ENCODE measurements around the gene TMEM176B. TPM values are rescaled to one million over a fixed set of nuclear protein-coding genes. Genes with fewer than 3 reads are reported as not detected.

TMEM176B gene
- total RNA-seq (2014; rRNA removed; shearing (Covaris generic)): not detected in 2 replicates

DNA sequence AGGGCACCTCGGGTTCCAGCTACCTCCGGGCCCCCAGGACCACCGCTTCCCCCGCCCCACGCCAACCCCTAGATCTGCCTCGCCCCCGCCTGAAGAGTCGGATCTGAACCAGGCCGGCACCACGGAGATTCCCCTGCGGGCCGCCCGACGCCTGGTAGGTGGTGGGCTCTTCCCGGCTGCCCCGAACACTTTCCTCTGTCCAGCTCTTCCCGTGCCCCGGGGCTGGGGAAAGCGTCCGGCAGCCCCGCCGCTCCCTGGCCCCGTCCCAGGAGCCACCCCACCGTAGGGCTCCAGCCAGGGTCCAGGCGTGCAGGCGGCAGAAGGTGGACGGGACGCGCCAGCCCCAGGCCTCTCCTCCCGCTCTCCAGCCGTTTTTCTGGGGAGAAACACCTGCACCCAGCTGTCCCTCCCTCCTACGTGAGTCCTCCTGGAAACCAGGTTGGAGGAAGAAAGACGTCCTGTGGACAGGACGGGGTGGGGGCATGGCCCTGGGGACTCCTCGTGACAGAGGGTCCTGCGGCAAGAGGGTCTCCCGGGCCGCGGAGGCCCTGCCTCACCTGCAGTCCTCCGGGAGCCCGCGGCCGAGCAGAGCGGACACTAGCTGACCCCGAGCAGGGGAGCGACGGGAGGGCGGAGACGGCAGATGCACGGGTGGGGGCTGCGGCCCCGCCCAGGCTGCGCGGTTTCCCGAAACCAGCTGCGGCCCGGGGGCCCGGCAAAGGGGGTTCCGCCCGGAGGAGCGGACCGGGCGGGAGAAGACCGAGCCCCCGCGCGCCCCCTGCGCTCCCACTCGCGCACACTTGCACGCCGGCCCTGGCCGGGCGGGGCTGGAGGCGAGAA is at the start of gene TMEM176B:
Gene TMEM176B (minus strand): TSS at position 624 of the 840 bp plus-strand sequence. CDS start 3,795 bp downstream, outside the sequence.
- Histone ChIP-seq H3K4me3 (no peak within 1 kb of the TSS), H3K9me3 (replicated peaks) (no peaks in the 10 kb centered on the region), H3K27ac (no peak within 1 kb of the TSS), H3K27me3 (peaks cover 3% of the 10 kb centered on the region; the same call in 1 of the 2 replicates), H3K4me1 (no peaks in the 10 kb centered on the region), H3K36me3 (no peaks in the 10 kb centered on the region)
- no peak for DNase-seq

DNA sequence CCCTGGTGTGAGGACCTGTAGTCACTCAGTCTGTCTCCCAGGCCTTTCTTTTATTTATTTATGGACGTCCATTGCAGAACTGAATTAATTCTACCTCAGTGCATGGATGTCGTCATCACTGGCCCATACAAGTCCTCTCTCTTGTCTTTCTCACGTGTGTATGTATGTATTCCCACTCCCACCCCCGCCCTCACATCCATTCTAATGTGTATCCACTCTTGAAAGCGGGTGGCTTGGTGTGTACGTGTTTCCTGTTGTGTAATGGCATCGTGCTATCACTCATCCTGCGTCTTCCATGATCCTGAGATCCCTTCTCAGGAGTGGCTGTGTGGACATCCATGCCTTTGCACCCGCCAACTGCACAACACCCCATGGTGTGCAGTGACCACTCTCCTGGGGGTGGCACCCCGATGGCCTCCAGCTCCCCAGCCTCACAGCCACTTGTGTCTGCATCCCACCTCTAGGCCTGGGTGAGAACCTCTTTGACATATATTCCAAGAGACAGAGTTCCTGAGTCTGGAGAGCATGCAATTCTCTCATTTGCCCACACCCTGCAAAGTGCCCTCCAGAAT is 49.1 kb upstream of the TMEM176B start:
- Histone ChIP-seq H3K4me1 (0 out of 2 replicates have a peak, but pooled peaks cover 2% of the 10 kb centered on the region), H3K4me3 (no peak overlapping the region), H3K27me3 (peaks cover 43% of the 10 kb centered on the region), H3K36me3 (no peaks in the 10 kb centered on the region), H3K9me3 (replicated peaks) (no peaks in the 10 kb centered on the region), H3K27ac (no peak overlapping the region)
- DNase-seq: no peak

GRCh38 chr7:150848561-150849115 is 48.5 kb upstream of the TMEM176B start:
- Histone ChIP-seq H3K9me3 (replicated peaks) (no peaks in the 10 kb centered on the region), H3K4me3 (no peak overlapping the region), H3K4me1 (0 out of 2 replicates have a peak, but pooled peaks cover 2% of the 10 kb centered on the region), H3K27ac (no peak overlapping the region), H3K36me3 (no peaks in the 10 kb centered on the region), H3K27me3 (peaks cover 36% of the 10 kb centered on the region)
- DNase-seq: no peak

DNA sequence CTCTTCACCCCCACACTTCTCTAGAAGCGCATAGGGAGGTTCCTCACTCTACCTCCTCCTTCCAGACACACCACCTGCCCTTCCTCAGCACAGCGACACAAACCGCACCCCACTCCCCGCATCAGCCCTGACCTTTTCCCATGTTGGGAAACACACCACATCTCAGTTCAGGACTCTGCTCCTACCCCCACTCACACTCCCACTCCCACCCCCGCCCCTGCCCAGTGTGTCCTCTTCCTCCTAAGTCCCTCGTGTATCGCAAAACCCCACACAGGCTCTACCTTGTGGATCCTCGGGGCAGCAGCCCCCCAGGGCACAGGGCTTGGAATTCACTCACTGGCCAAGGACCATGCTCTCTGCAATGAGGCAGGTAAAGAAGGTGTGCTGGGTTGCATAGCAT is 47.9 kb upstream of the TMEM176B start:
- no peak overlapping the region for H3K4me3 ChIP-seq
- peaks cover 35% of the 10 kb centered on the region for H3K27me3 ChIP-seq
- H3K4me1 ChIP-seq: 0 out of 2 replicates have a peak, but pooled peaks cover 2% of the 10 kb centered on the region
- no peaks in the 10 kb centered on the region for H3K9me3 ChIP-seq (replicated peaks)
- no peak overlapping the region for H3K27ac ChIP-seq
- DNase-seq: no peak
- H3K36me3 ChIP-seq: no peaks in the 10 kb centered on the region

DNA sequence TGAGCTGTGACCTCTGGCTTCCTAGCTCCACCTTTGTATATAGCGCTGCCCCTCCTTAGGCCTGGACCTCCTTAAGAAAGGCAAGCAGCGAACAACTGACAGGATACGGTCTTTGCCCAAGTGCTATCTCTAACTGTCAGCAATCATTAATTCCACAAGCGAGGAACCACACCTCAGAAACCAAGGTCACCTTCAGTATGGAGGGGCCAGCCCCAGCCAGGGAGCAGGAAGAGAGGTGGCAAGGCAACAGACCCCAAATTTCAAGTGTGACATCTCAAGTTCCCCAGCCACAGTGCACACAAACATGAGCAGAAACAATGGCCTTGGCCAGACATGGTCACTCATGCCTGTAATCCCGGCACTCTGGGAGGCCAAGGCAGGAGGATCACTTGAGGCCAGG is 47.4 kb upstream of the TMEM176B start:
- no peak overlapping the region for H3K4me3 ChIP-seq
- H3K4me1 ChIP-seq: 0 out of 2 replicates have a peak, but pooled peaks cover 2% of the 10 kb centered on the region
- H3K9me3 ChIP-seq (replicated peaks): no peaks in the 10 kb centered on the region
- H3K27ac ChIP-seq: no peak overlapping the region
- H3K36me3 ChIP-seq: no peaks in the 10 kb centered on the region
- peaks cover 31% of the 10 kb centered on the region for H3K27me3 ChIP-seq
- no peak for DNase-seq

- no peaks in the 10 kb centered on the region for H3K36me3 ChIP-seq
- no peak overlapping the region for H3K4me3 ChIP-seq
- H3K4me1 ChIP-seq: 0 out of 2 replicates have a peak, but pooled peaks cover 2% of the 10 kb centered on the region
- DNase-seq: no peak
- peaks cover 22% of the 10 kb centered on the region for H3K27me3 ChIP-seq
- H3K9me3 ChIP-seq (replicated peaks): no peaks in the 10 kb centered on the region
- no peak overlapping the region for H3K27ac ChIP-seq
Measured at GRCh38 chr7:150846291-150847115, 46.3 kb upstream of the TMEM176B start.

- peak; percentile 17 to 32 for DNase-seq
- 0 out of 2 replicates have a peak, but pooled peaks cover 2% of the 10 kb centered on the region for H3K4me1 ChIP-seq
- no peak overlapping the region for H3K4me3 ChIP-seq
- H3K9me3 ChIP-seq (replicated peaks): no peaks in the 10 kb centered on the region
- H3K27me3 ChIP-seq: peaks cover 26% of the 10 kb centered on the region
- H3K36me3 ChIP-seq: no peaks in the 10 kb centered on the region
- H3K27ac ChIP-seq: no peak overlapping the region
Measured at GRCh38 chr7:150845421-150845861, 45.3 kb upstream of the TMEM176B start.

DNA sequence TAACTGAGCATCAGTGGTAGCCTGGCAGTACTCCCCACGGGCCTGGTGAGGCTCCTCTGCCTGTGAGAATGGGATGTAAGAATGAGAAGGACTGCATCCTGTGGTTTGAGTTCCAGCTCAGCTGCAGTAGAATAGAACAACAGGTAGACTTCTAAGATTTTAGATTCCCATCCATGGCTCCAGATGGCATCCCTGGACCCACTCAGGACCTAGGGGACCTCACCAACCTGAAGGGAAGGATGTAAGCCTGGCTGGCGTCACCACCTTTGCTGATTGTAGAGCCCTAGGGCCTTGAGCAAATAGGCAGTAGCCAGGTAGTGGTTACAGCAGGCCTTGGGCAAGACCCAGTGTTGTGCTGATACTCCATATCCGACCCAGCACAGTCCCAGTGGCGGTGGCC is 42.6 kb upstream of the TMEM176B start:
- Histone ChIP-seq H3K27me3 (peaks cover 21% of the 10 kb centered on the region), H3K4me3 (no peak overlapping the region), H3K27ac (no peak overlapping the region), H3K9me3 (replicated peaks) (no peaks in the 10 kb centered on the region), H3K36me3 (no peaks in the 10 kb centered on the region), H3K4me1 (0 out of 2 replicates have a peak, but pooled peaks cover 2% of the 10 kb centered on the region)
- DNase-seq: no peak

DNA sequence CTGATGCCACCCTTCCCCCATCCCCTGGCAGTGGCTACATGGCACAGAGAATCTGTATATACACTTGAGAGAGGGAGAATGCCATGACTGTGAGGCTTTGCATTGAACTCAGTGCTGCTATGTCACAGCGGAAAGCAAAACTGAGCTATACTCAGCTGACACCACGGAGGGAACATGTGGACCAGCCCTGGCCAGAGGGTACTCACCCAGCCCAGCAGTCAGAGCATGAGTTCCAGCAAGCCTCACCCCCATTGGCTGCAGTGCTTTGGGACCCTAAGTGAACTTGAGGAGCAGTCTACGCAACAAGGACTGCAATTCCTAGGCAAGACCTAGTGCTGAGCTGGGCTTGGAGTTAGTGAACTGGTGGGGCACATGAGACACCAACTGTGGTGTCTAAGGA is 41.9 kb upstream of the TMEM176B start:
- Histone ChIP-seq H3K9me3 (replicated peaks) (no peaks in the 10 kb centered on the region), H3K27me3 (peaks cover 21% of the 10 kb centered on the region), H3K36me3 (no peaks in the 10 kb centered on the region), H3K27ac (no peak overlapping the region), H3K4me1 (0 out of 2 replicates have a peak, but pooled peaks cover 2% of the 10 kb centered on the region), H3K4me3 (no peak overlapping the region)
- DNase-seq: no peak

GRCh38 chr7:150838965-150839650 is 38.9 kb upstream of the TMEM176B start:
- H3K36me3 ChIP-seq: no peaks in the 10 kb centered on the region
- no peaks in the 10 kb centered on the region for H3K9me3 ChIP-seq (replicated peaks)
- no peak overlapping the region for H3K4me3 ChIP-seq
- H3K27ac ChIP-seq: no peak overlapping the region
- no peaks in the 10 kb centered on the region for H3K4me1 ChIP-seq
- peaks cover 6% of the 10 kb centered on the region; the same call in 1 of the 2 replicates for H3K27me3 ChIP-seq
- no peak for DNase-seq

DNA sequence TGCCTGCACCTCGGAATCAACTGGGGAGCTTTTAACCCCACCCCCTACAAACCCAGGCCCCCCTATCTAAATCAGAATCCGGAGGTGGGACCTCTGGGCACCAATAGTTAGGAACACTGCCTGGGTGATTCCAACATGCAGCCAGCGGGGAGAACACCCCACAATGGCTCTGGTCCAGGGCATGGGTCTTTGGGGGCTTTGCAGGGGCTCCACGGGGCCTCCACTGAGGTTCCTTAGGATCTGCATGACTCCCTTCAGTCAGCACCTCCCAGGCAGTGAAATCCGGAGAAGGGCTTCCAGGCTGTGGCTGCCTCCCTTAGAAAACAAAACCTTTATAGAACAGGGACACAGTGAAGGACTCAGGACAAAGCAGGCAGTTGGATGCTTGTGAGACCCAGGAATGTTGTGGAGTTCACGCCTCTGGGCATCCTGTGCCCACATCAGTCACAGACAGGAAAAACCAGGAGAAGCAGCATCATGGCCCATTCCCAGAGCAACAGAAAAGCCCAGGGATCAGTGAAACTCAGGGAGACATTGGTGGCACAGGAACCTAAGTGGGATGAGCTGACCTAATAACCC is 35.6 kb upstream of the TMEM176B start:
- Histone ChIP-seq H3K27ac (no peak overlapping the region), H3K9me3 (replicated peaks) (no peaks in the 10 kb centered on the region), H3K27me3 (peaks cover 6% of the 10 kb centered on the region; the same call in 1 of the 2 replicates), H3K4me1 (no peaks in the 10 kb centered on the region), H3K4me3 (no peak overlapping the region), H3K36me3 (no peaks in the 10 kb centered on the region)
- no peak for DNase-seq

- Histone ChIP-seq H3K36me3 (no peaks in the 10 kb centered on the region), H3K4me3 (no peak overlapping the region), H3K27ac (no peak overlapping the region), H3K4me1 (no peaks in the 10 kb centered on the region), H3K27me3 (no peaks in the 10 kb centered on the region), H3K9me3 (replicated peaks) (no peaks in the 10 kb centered on the region)
- no peak for DNase-seq
Measured at GRCh38 chr7:150835019-150835418, 34.9 kb upstream of the TMEM176B start.

DNA sequence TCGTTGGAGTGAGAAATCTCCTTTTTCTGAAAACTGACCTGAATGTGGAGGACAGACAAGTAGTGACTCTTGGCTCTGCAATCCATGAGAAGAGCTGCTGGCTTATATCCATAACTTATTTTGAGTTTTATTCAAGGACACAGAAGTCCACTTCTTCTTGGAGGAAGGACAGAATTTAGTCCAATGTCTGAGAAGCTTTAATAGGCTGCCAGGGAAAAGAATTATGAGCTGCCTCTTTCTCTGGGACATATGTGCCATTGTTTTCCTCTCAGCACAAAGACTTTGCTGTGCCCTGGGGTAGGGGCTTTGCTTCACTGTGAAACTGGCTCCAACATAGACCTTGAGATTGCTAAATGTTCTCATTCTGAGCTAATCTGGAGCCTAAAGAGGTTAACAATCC is 31.7 kb upstream of the TMEM176B start:
- Histone ChIP-seq H3K36me3 (no peaks in the 10 kb centered on the region), H3K9me3 (replicated peaks) (no peaks in the 10 kb centered on the region), H3K4me1 (no peaks in the 10 kb centered on the region), H3K27me3 (no peaks in the 10 kb centered on the region), H3K27ac (no peak overlapping the region), H3K4me3 (no peak overlapping the region)
- DNase-seq: no peak
